Fibroblast of pulmonary artery (primary cell): ENCODE measurements around the gene USP3.

ENCODE experiments used
- DNase-seq: peaks from one replicate; pipeline ENCODE4 v3.0.0-alpha.2; 2010; ENCODE audit warnings: low read depth
- H3K4me3 ChIP-seq: replicated peaks from 2 replicates; pipeline ENCODE4 v1.5.1; 2011; ENCODE audit warnings: low read depth, mild to moderate bottlenecking, control low read depth, low read length, moderate library complexity
- CTCF ChIP-seq: IDR thresholded peaks from 2 replicates; pipeline ENCODE4 v1.5.1; 2011; ENCODE audit warnings: mild to moderate bottlenecking, control low read depth, low read length, inconsistent platforms; ENCODE audit errors: missing control alignments

The USP3 gene

GRCh38 chr15:63461230-63461985 is 43.0 kb upstream of the USP3 start:
- DNase-seq, result peak; percentile 44
- peak; percentile 21 for TF ChIP-seq CTCF
- no peak overlapping the region for H3K4me3 ChIP-seq

DNA sequence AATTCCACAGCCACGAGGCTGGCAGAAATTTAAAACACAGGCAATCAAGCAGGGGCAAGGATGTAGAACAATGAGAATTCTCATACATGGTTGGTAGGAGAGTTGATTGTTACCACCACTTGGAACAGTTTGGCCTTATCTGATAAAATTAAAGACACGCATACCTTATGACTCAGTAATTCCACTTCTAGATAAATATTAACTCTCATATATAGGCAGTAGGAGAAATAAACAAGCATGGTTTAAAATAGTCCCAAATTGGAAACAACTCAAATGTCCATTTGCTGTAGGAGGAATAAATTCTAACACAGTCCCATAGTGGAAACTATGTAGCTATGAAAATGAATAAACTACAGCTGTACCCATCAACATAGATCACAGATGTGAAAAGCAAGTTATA is 42.3 kb upstream of the USP3 start:
- DNase-seq, result peak; percentile 72
- no peak overlapping the region for H3K4me3 ChIP-seq
- TF ChIP-seq CTCF, result no peak

- no peak for TF ChIP-seq CTCF
- H3K4me3 ChIP-seq, result no peak overlapping the region
- no peak for DNase-seq
Observed at GRCh38 chr15:63463036-63463435, 41.4 kb upstream of the USP3 start.

GRCh38 chr15:63463793-63464192 is 40.6 kb upstream of the USP3 start:
- DNase-seq, result no peak
- no peak overlapping the region for H3K4me3 ChIP-seq
- no peak for TF ChIP-seq CTCF

- DNase-seq, result peak; percentile 25
- no peak for TF ChIP-seq CTCF
- H3K4me3 ChIP-seq, result no peak overlapping the region
Observed at GRCh38 chr15:63465104-63465503, 39.3 kb upstream of the USP3 start.

DNA sequence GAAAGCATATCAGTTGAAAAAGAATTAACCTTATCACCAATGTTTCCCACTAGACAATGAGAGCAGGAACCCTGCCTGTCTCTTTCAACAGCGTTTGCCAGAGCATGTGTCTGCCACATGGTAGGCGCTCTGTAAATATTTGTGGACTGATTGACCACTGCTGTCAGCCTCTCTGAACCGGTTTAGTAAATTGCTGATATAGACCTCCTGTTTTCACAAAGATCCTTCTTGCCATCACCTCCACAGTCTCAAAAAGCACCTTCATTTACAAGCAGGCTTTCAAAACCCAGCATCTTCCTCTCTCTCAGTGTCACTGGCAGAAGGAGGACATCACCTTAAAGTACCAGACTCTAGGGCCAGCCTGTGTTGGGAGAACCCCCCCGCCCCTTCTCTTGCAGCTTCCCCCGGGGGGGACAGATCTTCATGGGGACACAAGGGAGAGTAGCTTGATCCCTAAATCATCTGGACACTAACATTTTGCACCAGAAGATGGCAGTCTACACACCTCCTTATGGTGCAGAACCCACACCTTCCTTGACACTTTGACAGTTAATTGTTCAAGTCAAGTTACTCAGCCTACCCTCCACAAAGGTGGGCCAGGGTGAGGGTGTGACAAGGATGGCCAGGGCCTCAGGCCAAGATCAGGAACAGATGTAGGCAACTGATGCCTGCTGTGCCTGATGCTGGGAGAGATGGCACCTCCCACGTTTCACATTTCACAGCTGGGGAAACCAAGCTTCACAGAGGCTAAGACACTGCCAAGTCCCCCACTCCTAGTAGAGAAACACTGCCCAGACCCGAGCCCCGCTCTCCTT is 37.8 kb upstream of the USP3 start:
- DNase-seq, result peak; percentile 79
- TF ChIP-seq CTCF, result peak; percentile 72
- H3K4me3 ChIP-seq, result no peak overlapping the region
